GM12865 (cell line): ENCODE results near the gene GABRR1.

Experiments
- DNase-seq: peaks from one replicate; pipeline ENCODE4 v3.0.0; 2010; ENCODE audit warnings: low read depth
- H3K4me3 ChIP-seq: 2 replicates; pipeline ENCODE4 v1.5.1; 2011; ENCODE audit warnings: mild to moderate bottlenecking, low read depth, low read length, control low read depth
- CTCF ChIP-seq: IDR thresholded peaks from 2 replicates; pipeline ENCODE4 v1.5.1; 2011; ENCODE audit warnings: low read length, control low read depth, low read depth, inconsistent platforms; ENCODE audit not compliant: insufficient read depth; ENCODE audit errors: missing control alignments

Gene GABRR1

GRCh38 chr6:89148016-89148750 lies 69.0 kb downstream of the GABRR1 start:
- no peak for TF ChIP-seq CTCF
- no peak for DNase-seq
- no peak overlapping the region for H3K4me3 ChIP-seq

DNA sequence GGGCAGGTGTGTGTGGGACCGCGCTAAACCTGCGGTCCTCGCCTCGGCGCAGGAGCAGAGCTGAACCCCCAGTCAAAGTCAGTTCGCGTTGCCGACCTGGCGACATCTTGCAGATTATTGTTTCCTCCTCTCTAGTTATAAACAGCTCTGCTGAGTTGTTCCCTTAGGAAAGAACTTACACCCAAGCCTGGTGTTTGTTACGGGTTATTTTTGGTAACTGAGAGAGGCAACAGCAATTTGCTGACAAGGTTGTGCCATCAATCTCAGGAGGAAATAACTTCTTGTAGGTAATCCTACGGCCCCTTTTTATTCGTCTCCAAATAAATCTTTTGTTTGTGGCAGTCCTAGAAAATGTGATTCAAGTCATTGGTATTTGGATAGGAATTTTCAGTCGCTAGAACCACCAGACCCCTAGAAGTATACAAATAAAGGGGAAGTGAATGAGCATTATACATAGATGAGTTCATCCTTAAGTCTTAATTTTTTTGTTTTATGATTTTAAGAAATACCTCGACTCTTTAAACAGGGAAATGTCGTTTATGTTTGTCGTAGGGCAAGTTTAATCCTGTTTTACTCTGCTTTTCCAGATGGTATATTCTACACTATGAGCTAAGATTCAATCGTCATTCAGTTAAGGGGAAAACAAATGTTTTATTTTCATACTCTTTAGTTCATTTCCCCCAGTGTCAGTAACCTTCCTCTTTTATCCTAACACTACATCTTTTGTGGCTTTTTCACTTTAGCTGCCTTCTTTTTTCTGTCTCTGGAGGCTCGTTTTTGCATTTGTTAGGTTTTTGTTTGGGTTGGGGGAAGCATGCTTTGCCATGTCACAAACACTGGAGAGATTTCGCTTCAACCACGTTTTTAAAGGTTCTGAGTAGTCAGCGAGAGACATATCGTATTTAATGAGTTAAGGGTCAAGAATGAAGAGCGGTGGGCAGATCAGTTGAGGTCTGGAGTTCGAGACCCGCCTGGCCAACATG lies 70.1 kb downstream of the GABRR1 start:
- peak overlapping the region; percentile 89 for H3K4me3 ChIP-seq
- peak; percentile 45 for DNase-seq
- no peak for TF ChIP-seq CTCF

DNA sequence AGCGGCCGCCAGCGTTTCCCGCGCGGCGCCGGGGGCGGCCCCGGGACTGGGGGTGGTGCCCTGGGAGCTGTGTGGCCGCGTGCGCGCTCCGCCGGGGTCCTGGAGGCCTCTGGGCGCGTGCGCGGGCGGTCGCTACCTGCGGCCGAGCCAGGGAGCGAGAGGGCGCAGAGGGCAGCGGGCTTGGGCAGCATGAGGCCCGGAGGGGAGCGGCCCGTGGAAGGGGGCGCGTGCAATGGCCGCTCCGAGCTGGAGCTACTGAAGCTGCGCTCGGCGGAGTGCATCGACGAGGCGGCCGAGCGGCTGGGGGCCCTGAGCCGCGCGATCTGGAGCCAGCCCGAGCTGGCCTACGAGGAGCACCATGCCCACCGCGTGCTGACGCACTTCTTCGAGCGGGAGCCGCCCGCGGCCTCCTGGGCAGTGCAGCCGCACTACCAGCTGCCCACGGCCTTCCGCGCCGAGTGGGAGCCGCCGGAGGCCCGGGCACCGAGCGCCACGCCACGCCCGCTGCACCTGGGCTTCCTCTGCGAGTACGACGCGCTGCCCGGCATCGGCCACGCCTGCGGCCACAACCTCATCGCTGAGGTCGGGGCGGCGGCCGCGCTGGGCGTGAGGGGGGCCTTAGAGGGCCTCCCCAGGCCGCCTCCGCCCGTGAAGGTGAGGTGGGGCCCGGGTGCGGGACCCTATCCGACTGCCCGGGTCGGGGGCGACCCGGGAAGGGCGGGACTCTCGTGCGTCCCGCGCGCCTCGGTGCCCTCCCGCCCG lies 71.0 kb downstream of the GABRR1 start, which contains the start of gene PM20D2:
Gene PM20D2, plus strand, starts transcription at position 100 of the 762 bp plus-strand sequence. Its CDS starts 90 bp downstream, at position 190.
- no peak for TF ChIP-seq CTCF
- peak within 1 kb of the TSS; percentile 89 for H3K4me3 ChIP-seq
- peak; percentile 82 for DNase-seq

DNA sequence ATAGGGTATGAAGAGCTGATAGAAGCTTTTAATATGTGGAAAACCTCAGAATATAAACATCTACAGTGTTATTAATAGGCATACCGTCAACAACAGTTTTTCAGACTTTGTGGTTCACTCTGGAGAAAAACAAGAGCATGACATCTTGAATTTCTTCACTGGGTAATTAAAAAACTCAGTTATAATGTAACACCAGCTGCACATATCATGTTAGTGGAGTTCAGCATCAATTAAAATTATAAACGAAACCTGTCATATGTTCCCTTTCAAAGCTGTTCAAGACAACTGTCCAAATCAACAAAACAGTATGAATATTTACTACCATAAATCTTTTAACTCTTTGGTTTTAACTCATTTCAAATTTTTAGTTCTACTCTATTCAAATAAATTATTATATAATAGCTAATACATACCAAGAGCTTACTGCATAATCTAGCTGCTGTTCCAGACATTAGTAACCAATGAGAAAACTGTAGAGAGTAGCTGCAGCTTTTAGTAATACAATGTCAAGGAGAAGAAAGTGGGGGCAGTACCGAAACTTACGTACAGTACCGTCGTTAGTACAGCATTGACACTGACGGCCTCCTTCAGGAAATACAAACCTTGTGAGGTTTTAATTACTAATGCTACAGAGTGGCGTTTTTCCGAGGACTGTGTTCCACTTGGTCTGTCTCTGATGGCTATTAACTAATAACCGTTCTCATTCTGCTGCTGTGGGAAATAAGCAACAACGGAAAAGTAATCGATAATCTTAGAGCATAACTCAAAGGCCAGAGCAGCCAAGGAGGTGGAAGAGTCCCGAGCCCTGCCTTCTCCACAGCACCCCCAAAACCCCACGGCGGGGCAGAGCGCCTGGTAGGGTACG lies 71.8 kb downstream of the GABRR1 start:
- TF ChIP-seq CTCF = no peak
- H3K4me3 ChIP-seq = peak overlapping the region; percentile 89
- DNase-seq = peak; percentile 80

DNA sequence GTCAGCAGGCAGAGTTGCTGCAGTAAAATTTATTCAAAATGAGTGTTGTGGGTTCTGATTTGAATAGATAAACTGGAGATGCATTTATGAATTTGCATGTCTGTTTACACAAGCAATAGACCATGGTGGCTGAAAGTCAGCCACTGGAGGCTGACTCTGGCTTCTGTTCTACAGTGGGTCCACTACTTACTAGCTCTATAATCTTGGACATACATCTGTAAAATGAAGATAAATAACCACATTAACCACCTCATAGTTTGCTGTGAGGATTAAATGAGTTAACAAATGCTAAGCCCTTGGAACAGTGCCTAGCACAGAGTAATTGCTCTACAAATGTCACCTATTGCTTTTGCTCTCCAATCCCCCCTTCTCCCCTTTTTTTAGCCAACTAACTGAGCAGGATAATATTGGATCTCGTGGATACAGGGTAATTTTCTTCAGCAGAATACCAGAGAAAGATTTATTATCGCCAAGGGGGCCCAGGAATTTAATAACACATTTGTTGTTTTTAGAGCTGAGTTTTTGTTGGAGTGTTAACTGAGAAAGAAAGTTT lies 72.7 kb downstream of the GABRR1 start:
- H3K4me3 ChIP-seq = no peak overlapping the region
- no peak for TF ChIP-seq CTCF
- DNase-seq = peak; percentile 61
